Hepatocyte (in vitro differentiated cells): ENCODE results near the gene CTPS2.

ENCODE experiments used
- EZH2phosphoT487 ChIP-seq: fragments of 200-600 bp; sonication (generic); IDR thresholded peaks from one replicate; pipeline ENCODE4 v1.6.1; 2018; ENCODE audit warnings: antibody characterized with exemption, mild to moderate bottlenecking, low read depth, moderate library complexity; ENCODE audit not compliant: unreplicated experiment, severe bottlenecking
- TF ChIP-seq, protein P1 (sequence below): fragments of 200-600 bp; sonication (generic); IDR thresholded peaks from 2 replicates; pipeline ENCODE4 v1.5.1; 2016; ENCODE audit warnings: antibody characterized with exemption, mild to moderate bottlenecking; ENCODE audit not compliant: poor library complexity

DNA sequence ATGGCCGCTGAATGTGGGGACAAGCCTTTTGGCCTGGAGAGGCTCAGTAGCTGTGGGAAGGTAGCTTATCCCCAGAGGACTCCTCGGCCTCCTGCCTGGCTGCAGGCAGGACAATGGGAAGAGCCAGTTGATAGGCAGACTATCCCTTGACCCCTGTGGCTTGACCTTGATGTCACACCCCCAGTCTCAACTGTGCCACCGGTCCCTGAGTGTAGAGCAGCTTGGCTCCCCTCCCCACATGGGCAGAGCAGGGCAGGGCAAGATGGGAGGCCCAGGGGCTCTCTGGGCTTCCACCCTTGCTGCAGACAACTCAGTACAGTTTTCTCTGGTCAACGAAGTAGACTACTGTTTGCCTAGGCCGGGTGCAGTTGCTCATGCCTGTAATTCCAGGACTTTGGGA is 32.6 kb upstream of the CTPS2 start:
- TF ChIP-seq, protein P1, sequence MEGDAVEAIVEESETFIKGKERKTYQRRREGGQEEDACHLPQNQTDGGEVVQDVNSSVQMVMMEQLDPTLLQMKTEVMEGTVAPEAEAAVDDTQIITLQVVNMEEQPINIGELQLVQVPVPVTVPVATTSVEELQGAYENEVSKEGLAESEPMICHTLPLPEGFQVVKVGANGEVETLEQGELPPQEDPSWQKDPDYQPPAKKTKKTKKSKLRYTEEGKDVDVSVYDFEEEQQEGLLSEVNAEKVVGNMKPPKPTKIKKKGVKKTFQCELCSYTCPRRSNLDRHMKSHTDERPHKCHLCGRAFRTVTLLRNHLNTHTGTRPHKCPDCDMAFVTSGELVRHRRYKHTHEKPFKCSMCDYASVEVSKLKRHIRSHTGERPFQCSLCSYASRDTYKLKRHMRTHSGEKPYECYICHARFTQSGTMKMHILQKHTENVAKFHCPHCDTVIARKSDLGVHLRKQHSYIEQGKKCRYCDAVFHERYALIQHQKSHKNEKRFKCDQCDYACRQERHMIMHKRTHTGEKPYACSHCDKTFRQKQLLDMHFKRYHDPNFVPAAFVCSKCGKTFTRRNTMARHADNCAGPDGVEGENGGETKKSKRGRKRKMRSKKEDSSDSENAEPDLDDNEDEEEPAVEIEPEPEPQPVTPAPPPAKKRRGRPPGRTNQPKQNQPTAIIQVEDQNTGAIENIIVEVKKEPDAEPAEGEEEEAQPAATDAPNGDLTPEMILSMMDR: no peak
- TF ChIP-seq EZH2phosphoT487: no peak
